Neural progenitor cell (in vitro differentiated cells): ENCODE results near the gene CDK17.

Experiments used
- EZH2 ChIP-seq: fragments of 200-600 bp; sonication (generic); IDR thresholded peaks from 2 replicates; pipeline ENCODE4 v1.6.1; 2017; ENCODE audit warnings: antibody characterized with exemption, mild to moderate bottlenecking, moderate library complexity
- EZH2phosphoT487 ChIP-seq: fragments of 200-600 bp; sonication (generic); IDR thresholded peaks from 2 replicates; pipeline ENCODE4 v1.6.1; 2017; ENCODE audit warnings: antibody characterized with exemption
- TF ChIP-seq, protein P1 (sequence below): fragments of 200-600 bp; sonication (generic); IDR thresholded peaks from 2 replicates; pipeline ENCODE4 v1.5.1; 2017; ENCODE audit warnings: antibody characterized with exemption, mild to moderate bottlenecking

DNA sequence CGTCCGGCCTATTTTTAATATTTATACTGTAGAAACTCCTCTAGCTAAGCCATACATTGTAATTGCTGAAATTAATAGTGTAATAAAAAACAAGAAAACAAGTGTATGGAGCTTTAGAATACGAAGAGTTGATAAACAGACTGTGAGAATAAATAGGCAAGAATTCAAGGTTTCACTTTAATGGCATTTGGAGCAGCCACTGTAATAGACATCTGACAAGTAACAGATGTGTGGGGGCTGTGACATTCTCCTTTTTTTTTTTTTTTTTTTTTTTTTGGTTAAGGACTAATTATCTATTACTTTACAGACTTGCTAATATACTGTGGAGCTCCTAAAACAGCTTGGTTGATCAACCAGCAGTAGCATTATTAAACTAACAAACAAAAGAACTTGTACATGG, 47.0 kb upstream of the CDK17 start:
- TF ChIP-seq, protein P1, sequence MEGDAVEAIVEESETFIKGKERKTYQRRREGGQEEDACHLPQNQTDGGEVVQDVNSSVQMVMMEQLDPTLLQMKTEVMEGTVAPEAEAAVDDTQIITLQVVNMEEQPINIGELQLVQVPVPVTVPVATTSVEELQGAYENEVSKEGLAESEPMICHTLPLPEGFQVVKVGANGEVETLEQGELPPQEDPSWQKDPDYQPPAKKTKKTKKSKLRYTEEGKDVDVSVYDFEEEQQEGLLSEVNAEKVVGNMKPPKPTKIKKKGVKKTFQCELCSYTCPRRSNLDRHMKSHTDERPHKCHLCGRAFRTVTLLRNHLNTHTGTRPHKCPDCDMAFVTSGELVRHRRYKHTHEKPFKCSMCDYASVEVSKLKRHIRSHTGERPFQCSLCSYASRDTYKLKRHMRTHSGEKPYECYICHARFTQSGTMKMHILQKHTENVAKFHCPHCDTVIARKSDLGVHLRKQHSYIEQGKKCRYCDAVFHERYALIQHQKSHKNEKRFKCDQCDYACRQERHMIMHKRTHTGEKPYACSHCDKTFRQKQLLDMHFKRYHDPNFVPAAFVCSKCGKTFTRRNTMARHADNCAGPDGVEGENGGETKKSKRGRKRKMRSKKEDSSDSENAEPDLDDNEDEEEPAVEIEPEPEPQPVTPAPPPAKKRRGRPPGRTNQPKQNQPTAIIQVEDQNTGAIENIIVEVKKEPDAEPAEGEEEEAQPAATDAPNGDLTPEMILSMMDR = no peak
- TF ChIP-seq EZH2phosphoT487 = no peak
- no peak for TF ChIP-seq EZH2
